GM13976 (cell line): ENCODE results near the gene CPA5.

Experiments
- DNase-seq: peaks from one replicate; pipeline ENCODE4 v3.0.0; 2012; ENCODE audit warnings: low spot score
- in situ Hi-C: fragments of 300-500 bp; cut with MboI; formaldehyde crosslinking; loops from one replicate; pipeline ENCODE4 v1.12.0; 2022; ENCODE audit warnings: low sequenced_read_pairs, mixed read lengths, inconsistent platforms; ENCODE audit not compliant: unreplicated experiment
- TF ChIP-seq, protein P1 (sequence below): IDR thresholded peaks from 2 replicates; pipeline ENCODE4 v1.5.1; 2012; ENCODE audit warnings: borderline replicate concordance, mild to moderate bottlenecking; ENCODE audit not compliant: insufficient read depth; ENCODE audit errors: extremely low read depth, missing control alignments, control extremely low read depth

CPA5 gene

DNA sequence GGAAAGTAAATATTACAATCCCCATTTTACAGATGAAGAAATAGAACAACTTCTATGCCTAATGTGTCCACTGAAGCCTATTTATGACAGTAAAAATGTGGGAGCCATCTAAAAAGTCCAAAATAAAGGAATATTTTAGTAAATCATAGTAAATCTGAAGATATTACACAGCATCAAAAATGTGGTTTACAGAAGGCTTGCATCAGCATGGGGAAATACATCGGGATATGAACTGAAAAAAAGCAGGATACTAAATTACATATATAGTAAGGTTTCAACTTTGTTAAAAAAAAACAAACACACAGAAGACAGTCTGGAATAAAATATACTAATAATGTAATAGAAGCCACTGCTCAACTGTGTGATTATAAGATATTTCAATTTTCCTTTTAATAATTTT is 56.5 kb downstream of the CPA5 start:
- in situ Hi-C loops: no loop called here
- DNase-seq: no peak
- TF ChIP-seq, protein P1, sequence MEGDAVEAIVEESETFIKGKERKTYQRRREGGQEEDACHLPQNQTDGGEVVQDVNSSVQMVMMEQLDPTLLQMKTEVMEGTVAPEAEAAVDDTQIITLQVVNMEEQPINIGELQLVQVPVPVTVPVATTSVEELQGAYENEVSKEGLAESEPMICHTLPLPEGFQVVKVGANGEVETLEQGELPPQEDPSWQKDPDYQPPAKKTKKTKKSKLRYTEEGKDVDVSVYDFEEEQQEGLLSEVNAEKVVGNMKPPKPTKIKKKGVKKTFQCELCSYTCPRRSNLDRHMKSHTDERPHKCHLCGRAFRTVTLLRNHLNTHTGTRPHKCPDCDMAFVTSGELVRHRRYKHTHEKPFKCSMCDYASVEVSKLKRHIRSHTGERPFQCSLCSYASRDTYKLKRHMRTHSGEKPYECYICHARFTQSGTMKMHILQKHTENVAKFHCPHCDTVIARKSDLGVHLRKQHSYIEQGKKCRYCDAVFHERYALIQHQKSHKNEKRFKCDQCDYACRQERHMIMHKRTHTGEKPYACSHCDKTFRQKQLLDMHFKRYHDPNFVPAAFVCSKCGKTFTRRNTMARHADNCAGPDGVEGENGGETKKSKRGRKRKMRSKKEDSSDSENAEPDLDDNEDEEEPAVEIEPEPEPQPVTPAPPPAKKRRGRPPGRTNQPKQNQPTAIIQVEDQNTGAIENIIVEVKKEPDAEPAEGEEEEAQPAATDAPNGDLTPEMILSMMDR: no peak

DNA sequence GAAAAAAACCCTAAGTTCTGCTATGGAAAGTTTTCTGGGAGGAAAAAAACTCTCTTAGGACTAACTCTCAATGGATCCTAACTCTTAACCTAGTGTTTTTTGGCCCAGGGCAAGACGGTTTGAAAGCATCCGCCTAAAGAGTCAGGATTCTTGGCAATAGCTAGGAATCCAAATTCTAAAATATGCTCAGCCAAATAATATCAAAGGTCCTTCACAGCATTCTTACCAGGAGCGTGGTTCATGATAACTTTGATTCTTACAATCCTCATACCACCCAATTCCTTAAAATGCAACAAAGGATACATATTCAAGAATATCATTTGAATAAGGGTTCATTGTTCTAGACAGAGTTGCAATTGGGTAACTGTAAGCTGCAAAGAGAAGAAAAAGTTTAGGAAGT is 57.0 kb downstream of the CPA5 start:
- no peak for DNase-seq
- TF ChIP-seq, protein P1: no peak
- in situ Hi-C loops: no loop called here

DNA sequence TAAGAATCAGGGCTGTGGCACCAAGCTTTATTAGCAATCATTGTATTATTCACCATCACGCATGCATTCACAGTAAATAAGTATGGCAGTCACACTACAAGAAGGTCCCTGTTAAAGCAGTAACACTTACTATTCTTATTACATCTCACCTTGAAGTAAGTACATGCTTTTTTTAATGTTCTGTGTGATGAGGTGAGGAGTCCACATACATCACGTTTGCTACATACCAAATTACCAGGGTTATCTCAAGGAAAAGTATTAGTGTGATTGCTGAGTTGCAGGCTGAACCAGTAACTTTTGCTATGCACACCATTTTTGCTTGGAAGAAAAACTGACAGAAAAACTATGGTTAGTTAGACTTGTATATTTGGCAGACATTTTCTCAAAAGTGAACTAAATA is 60.4 kb downstream of the CPA5 start:
- in situ Hi-C loops: no loop called here
- DNase-seq: no peak

DNA sequence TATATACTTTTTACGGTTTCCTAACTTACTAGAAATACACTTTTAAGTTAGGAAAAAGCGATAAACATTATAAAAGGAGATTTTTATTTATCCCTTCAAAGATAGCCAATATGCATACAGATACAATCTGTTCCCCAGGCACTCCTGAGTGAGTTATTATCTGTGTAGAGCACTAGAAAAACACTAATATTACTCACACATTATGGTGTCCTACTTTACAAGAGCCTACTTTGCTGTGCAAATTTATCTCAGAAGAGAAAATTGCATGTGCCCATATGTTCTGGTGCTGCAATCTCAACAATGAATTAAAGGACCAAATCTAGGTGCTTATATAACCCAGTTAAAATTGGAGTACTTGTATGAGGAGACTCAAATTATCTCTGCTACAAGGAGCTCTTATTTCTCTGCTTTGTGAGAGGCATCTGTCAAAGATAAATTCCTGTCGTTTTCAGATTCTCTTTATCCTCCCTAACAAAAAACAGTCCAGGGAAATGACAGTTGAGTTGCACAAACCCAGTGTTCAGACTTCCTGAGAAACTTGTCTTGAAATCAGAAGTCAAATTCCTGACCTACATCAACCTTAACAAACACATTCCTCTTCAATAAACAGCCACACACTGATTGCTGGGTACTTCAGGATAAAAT is 64.6 kb downstream of the CPA5 start:
- in situ Hi-C loops: no loop called here
- DNase-seq: no peak
- TF ChIP-seq, protein P1: no peak

More for the DNA sequence above, 60.4 kb downstream of the CPA5 start:
- TF ChIP-seq, protein P1: no peak

DNA sequence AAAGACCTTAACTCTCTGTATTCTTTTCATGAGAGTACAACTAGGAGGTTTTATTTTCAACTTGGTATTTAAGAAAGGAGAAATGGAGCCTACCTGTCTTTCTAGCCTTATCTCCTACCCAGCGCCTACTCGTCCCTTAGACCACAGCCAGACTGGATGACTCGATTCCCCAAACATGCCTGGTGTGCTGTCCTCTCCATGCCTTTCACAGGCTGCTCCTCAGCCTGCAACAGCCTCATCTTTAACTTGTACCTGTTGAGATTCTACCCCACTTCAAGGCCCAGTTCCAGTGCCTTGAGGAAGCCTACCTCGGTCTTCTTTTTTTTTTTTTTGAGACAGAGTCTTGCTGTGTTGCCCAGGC is 65.1 kb downstream of the CPA5 start:
- in situ Hi-C loops: no loop called here
- TF ChIP-seq, protein P1: no peak
- no peak for DNase-seq

DNA sequence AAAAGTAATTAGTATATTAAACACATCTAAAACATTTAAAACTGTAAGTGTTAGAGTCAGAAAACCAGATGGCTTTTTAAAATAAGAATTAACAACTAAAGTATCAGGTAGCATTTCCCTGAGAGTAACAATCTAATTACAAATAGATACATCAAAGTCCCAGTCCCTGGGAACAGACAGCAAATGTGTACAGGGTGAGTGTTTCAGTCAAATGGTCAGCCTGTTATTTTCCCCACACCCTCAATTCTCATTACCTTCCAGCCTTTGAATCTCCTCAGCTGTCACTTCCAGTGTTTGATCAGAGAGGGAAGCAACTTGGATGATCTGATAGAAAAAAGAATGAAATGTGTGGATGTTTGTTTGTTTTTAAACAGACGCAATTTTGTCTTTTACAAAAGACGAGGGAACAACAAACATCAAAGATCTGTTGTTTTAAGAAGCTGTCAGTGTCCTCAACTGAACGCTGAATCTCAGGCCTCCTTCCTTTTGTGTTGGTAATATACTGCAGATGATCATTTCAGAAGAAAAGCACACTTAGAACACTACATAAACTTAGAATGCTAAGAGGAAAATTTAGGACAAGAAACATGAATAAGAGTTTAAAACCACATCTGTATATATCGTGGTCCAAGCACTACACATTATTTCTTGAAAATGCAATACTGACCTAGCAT is 66.4 kb downstream of the CPA5 start:
- in situ Hi-C loops: no loop called here
- TF ChIP-seq, protein P1: no peak
- no peak for DNase-seq
